Measurements from ENCODE around the gene PARD3.

PARD3 gene

DNA sequence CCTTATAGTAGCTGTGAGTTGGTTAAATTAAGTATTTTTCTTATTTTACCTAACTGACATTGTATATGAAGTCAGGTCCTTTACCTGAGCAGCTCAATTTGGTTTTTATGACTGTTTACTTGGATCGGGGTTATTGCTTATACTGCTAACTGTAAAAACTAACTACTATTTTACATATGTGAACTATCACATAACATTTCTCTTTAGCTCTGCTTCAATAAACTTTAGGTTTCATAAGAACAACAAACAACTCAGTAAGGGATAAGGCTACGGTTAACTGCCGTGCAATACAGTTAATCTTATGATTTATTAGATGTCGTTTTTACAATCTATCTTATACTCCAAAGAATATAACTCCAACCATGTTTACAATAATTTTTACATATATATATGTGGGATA is 480.2 kb downstream of the PARD3 start:
- POLR2A ChIA-PET: no interaction called here

DNA sequence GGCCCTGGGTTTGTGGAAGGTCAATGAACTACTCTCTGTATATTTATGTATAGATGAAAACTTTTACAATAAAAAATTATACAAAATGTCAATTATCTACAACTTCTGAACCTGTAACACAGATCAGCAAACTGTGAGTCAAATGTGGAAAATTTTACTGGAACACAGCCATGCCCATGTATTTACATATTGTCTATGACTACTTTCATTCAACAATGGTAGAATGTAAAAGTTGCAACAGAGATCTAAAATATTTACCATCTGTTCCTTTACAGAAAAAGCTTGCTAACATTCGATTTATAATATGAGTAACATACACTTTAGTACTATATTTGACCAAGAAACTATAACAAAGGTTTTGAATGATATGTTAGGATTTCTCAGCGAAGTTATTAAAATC is 481.6 kb downstream of the PARD3 start:
- no peak for DNase-seq (ENCODE audit: extremely low spot score)
- CTCF ChIA-PET: interaction anchor here (1.5 kb wide), 1 partner anchor 13 kb away, joined by 3 read pairs; no protein-coding TSS in a partner anchor
- POLR2A ChIA-PET: no interaction called here
- TF ChIP-seq, protein P1, sequence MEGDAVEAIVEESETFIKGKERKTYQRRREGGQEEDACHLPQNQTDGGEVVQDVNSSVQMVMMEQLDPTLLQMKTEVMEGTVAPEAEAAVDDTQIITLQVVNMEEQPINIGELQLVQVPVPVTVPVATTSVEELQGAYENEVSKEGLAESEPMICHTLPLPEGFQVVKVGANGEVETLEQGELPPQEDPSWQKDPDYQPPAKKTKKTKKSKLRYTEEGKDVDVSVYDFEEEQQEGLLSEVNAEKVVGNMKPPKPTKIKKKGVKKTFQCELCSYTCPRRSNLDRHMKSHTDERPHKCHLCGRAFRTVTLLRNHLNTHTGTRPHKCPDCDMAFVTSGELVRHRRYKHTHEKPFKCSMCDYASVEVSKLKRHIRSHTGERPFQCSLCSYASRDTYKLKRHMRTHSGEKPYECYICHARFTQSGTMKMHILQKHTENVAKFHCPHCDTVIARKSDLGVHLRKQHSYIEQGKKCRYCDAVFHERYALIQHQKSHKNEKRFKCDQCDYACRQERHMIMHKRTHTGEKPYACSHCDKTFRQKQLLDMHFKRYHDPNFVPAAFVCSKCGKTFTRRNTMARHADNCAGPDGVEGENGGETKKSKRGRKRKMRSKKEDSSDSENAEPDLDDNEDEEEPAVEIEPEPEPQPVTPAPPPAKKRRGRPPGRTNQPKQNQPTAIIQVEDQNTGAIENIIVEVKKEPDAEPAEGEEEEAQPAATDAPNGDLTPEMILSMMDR (IDR thresholded peaks at IDR 0.05; ENCODE audit: control extremely low read depth, extremely low read depth, low read depth, missing control alignments): no peak

More for the DNA sequence above, 480.2 kb downstream of the PARD3 start:
- CTCF ChIA-PET: interaction anchor here (0.9 to 1.4 kb wide), 4 partner anchors 11 to 219 kb away, joined by 3 to 7 read pairs (median 3); no protein-coding TSS in a partner anchor
- TF ChIP-seq, protein P1 (IDR thresholded peaks at IDR 0.05; ENCODE audit: control extremely low read depth, extremely low read depth, low read depth, missing control alignments): no peak
- DNase-seq (ENCODE audit: extremely low spot score): no peak

DNA sequence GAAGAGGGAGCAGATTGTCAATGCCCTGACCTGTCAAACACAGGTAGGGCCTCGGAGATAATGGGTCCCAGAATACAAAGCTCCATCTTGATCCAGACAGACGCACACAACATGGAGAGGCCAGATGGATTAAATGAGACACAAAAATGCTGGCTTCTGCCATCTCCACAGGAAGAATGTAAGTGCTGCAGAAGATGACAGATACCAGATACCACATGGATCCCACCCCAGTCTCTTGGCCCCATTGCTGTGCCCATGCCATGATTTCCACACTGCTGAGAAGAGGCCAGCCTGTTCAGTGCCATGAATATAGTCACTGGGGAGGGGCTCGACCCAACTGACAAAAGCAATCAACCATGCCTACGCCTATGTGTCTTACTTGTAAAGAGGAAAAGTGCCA is 487.9 kb downstream of the PARD3 start:
- DNase-seq (ENCODE audit: extremely low spot score): no peak
- POLR2A ChIA-PET: no interaction called here
- TF ChIP-seq, protein P1 (IDR thresholded peaks at IDR 0.05; ENCODE audit: control extremely low read depth, extremely low read depth, low read depth, missing control alignments): no peak
- CTCF ChIA-PET: interaction anchor here (0.9 kb wide), 1 partner anchor 10 kb away, joined by 3 read pairs; no protein-coding TSS in a partner anchor

DNA sequence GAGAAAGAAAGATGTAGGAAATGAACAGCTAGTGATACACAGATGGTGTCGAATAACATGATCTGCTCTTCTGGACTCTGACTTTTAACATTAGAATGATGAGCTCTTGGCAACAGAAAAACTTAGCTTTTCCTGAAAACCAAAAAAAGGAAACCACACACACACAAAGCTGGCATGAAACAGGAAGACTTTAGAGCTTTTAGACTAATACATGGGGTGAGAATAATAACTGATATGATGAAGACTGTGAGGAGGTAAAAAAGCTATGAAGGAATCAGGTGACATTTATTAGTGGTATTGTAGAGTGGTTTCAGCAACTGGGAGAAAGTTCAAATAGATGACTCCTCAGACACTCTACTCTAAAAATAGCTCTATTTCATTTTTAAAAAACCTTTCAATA is 491.9 kb downstream of the PARD3 start:
- no peak for DNase-seq (ENCODE audit: extremely low spot score)
- TF ChIP-seq, protein P1 (IDR thresholded peaks at IDR 0.05; ENCODE audit: control extremely low read depth, extremely low read depth, low read depth, missing control alignments): no peak
- POLR2A ChIA-PET: no interaction called here
- CTCF ChIA-PET: interaction anchor here (0.8 to 2.7 kb wide), 4 partner anchors 8 to 63 kb away, joined by 3 to 7 read pairs (median 5); no protein-coding TSS in a partner anchor

DNA sequence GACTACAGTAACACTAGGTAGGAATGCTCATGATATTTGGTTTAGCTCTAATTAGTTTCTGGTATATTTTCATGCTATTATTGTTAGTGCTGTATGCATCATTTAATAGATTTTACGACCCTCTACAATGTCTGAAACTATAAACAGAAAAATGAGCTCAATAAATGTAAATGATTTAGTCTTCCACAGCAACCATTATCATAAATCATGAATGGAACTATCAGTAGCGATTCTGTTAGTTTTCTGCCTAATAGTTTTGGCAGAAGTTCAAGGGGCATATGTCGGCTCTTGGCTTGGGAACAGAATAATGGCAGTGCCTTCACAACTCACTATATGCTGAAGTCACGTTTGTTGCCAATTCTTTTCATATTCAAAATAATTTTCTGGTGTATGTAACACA is 494.8 kb downstream of the PARD3 start:
- CTCF ChIA-PET: interaction anchor here (0.9 to 1.6 kb wide), 4 partner anchors 10 to 989 kb away, joined by 3 read pairs; no protein-coding TSS in a partner anchor
- no peak for DNase-seq (ENCODE audit: extremely low spot score)
- POLR2A ChIA-PET: no interaction called here
- TF ChIP-seq, protein P1 (IDR thresholded peaks at IDR 0.05; ENCODE audit: control extremely low read depth, extremely low read depth, low read depth, missing control alignments): no peak

DNA sequence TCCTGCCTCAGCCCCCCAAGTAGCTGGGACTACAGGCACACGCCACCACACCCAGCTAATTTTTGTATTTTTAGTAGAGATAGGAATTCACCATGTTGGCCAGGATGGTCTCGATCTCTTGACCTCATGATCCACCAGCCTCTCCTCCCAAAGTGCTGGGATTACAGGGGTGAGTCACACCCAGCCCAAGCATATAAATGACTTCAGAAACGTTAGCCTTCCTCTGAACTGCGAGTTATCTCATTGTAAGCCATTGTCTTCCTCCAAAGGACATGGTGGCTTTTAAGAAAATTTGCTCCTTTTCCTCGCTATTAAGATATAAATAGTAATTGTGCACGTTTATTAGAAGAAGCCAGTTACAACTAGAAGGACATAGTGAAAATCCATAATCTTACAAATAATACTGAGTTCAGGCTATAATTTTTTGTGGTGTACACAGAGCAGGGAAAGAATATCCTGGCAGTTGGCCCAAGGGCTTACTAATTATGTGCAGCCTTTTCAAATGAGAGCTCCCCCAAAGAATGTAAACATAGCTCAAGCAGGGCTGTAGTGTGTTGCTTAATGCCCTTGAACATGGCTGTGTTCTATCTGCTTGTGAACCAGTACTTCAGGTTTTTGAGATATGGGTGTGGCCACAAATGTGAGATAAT is 495.8 kb downstream of the PARD3 start:
- TF ChIP-seq, protein P1 (IDR thresholded peaks at IDR 0.05; ENCODE audit: control extremely low read depth, extremely low read depth, low read depth, missing control alignments): no peak
- ChIA-PET CTCF (interaction anchor here (0.9 to 1.2 kb wide), 2 partner anchors 9 to 988 kb away, joined by 3 read pairs; no protein-coding TSS in a partner anchor), POLR2A (no interaction called here)
- no peak for DNase-seq (ENCODE audit: extremely low spot score)

Measured in GM10248 (cell line).